B cell (primary cell): ENCODE data around the gene POFUT2. TPM values are rescaled to one million over a fixed set of nuclear protein-coding genes. Genes with fewer than 3 reads are reported as not detected.

ENCODE experiments used
- ATAC-seq: fragments of 200-7000 bp; cut with Tn5 transposase; one replicate; pipeline ENCODE4 v1.10.0; 2021; ENCODE audit warnings: low read depth, mild to moderate bottlenecking, moderate number of reproducible peaks, moderate library complexity
- CTCF ChIA-PET: fragments of 350-600 bp; sonication (Branson Sonifier 250); formaldehyde crosslinking; loops from one replicate; lab custom pipeline; 2021; ENCODE audit warnings: antibody characterized with exemption, inconsistent platforms; lab: Charles Lee
- POLR2A ChIA-PET: fragments of 350-600 bp; sonication (Branson Sonifier 250); formaldehyde crosslinking; loops from one replicate; lab custom pipeline; 2021; ENCODE audit warnings: antibody characterized with exemption; lab: Charles Lee
- DNase-seq: peaks from one replicate; pipeline ENCODE4 v3.0.0; 2013
- H2AFZ ChIP-seq: 2 replicates; pipeline ENCODE4 v1.6.1; 2012; ENCODE audit warnings: mild to moderate bottlenecking, low read depth, low read length; ENCODE audit not compliant: insufficient read depth, poor library complexity, severe bottlenecking
- H3K27ac ChIP-seq, 2 donors: 1 replicate in 1 of 2; 2 replicates in 1 of 2; pipeline ENCODE4 v1.5.1; 2012 to 2013; ENCODE audit warnings: low read length in 2 of 2, mild to moderate bottlenecking in 2 of 2, moderate library complexity in 1 of 2
- H3K27me3 ChIP-seq, 4 experiments: fragments of 200-600 bp in 1 of 4; sonication (generic) in 1 of 4; replicated peaks in 1 of 4; 1 replicate in 2 of 4; 2 replicates in 2 of 4; pipeline versions ENCODE4 v1.6.1 to v1.7.0; 2013 to 2016; ENCODE audit warnings: low read length in 3 of 4, mild to moderate bottlenecking in 2 of 4, mixed read lengths in 1 of 4, moderate library complexity in 1 of 4; ENCODE audit not compliant: insufficient read depth in 4 of 4, control insufficient read depth in 3 of 4; ENCODE audit errors: control extremely low read depth in 1 of 4
- H3K36me3 ChIP-seq, 2 experiments: replicated peaks in 1 of 2; 1 replicate in 1 of 2; 2 replicates in 1 of 2; pipeline versions ENCODE4 v1.6.1 to v1.7.1; 2013; ENCODE audit warnings: low read length in 1 of 2; ENCODE audit not compliant: insufficient read depth in 2 of 2, control insufficient read depth in 1 of 2; ENCODE audit errors: control extremely low read depth in 1 of 2, extremely low read depth in 1 of 2
- H3K4me1 ChIP-seq, 2 donors: fragments of 200-600 bp in 1 of 2; sonication (generic) in 1 of 2; 1 replicate in 1 of 2; 2 replicates in 1 of 2; pipeline versions ENCODE4 v1.5.1 to v1.6.1; 2013 to 2017; ENCODE audit warnings: low read length in 2 of 2; ENCODE audit not compliant: control insufficient read depth in 2 of 2, insufficient read depth in 2 of 2
- H3K4me2 ChIP-seq: replicated peaks from 2 replicates; pipeline ENCODE3; 2012; ENCODE audit warnings: mild to moderate bottlenecking, low read depth, low read length; ENCODE audit not compliant: poor library complexity, severe bottlenecking
- H3K4me3 ChIP-seq, 5 experiments: fragments of 200-600 bp in 1 of 5; sonication (generic) in 1 of 5; 1 replicate in 3 of 5; 2 replicates in 2 of 5; pipeline versions ENCODE4 v1.5.1 to v1.7.0; 2011 to 2016; ENCODE audit warnings: low read length in 4 of 5, mild to moderate bottlenecking in 4 of 5, low read depth in 2 of 5, control low read depth in 1 of 5, moderate library complexity in 1 of 5; ENCODE audit not compliant: insufficient read depth in 1 of 5; ENCODE audit errors: control extremely low read depth in 1 of 5, extremely low read depth in 1 of 5
- H3K79me2 ChIP-seq: fragments of 200-600 bp; sonication (generic); one replicate; pipeline ENCODE4 v1.6.0; 2016; ENCODE audit warnings: low read length; ENCODE audit not compliant: control insufficient read depth, insufficient read depth
- H3K9ac ChIP-seq: fragments of 200-600 bp; sonication (generic); 2 replicates; pipeline ENCODE4 v1.6.1; 2017; ENCODE audit warnings: mild to moderate bottlenecking, low read length, moderate library complexity
- H3K9me3 ChIP-seq, 3 donors: one replicate each; pipeline versions ENCODE4 v1.6.1 to v1.7.1; 2013; ENCODE audit warnings: low read length in 2 of 3; ENCODE audit not compliant: control insufficient read depth in 2 of 3, insufficient read depth in 1 of 3; ENCODE audit errors: control extremely low read depth in 1 of 3
- H4K20me1 ChIP-seq: 2 replicates; pipeline ENCODE4 v1.6.0; 2012; ENCODE audit warnings: mild to moderate bottlenecking, low read length; ENCODE audit not compliant: insufficient read depth, control insufficient read depth, poor library complexity, severe bottlenecking
- H3K27ac Mint-ChIP-seq: one replicate; pipeline ENCODE4 v1.8.0; 2021; ENCODE audit warnings: mixed read lengths
- H3K27me3 Mint-ChIP-seq: one replicate; pipeline ENCODE4 v1.8.0; 2021; ENCODE audit warnings: mixed read lengths
- H3K4me1 Mint-ChIP-seq: one replicate; pipeline ENCODE4 v1.8.0; 2021; ENCODE audit warnings: mixed read lengths
- H3K4me3 Mint-ChIP-seq: one replicate; pipeline ENCODE4 v1.8.0; 2021; ENCODE audit warnings: mixed read lengths
- H3K9me3 Mint-ChIP-seq: one replicate; pipeline ENCODE4 v1.8.0; 2022; ENCODE audit warnings: mixed read lengths; ENCODE audit not compliant: insufficient read depth
- CTCF ChIP-seq: fragments of 200-600 bp; IDR thresholded peaks from one replicate; pipeline ENCODE4 v1.8.0; 2022; ENCODE audit warnings: antibody characterized with exemption, mild to moderate bottlenecking
- EZH2 ChIP-seq: IDR thresholded peaks from 2 replicates; pipeline ENCODE4 v1.6.1; 2012; ENCODE audit warnings: borderline replicate concordance, low read depth, mild to moderate bottlenecking, moderate library complexity, low read length; ENCODE audit not compliant: insufficient read depth, poor library complexity, severe bottlenecking
- WGBS: methylation state at CpG from one replicate; pipeline ENCODE4 v1.1.5; 2013; ENCODE audit warnings: missing lambda C conversion rate; ENCODE audit not compliant: insufficient coverage; 5-methylcytosine and 5-hydroxymethylcytosine counted together
- intact Hi-C: fragments of 100-400 bp; cut with micrococcal nuclease; formaldehyde crosslinking; loops from one replicate; pipeline ENCODE4 v1.10.0; 2022
- polyA plus RNA-seq: library from polyadenylated mRNA; depleted of rRNA; stranded (reverse); fragments of >200 nt; gene quantifications from 2 replicates; pipeline ENCODE4 v1.2.3, GENCODE V29; 2012
- total RNA-seq, 2 donors: library from RNA; stranded (reverse); fragments of 120-200 nt in 1 of 2; gene quantifications; 1 replicate in 1 of 2; 2 replicates in 1 of 2; pipeline versions ENCODE4 v1.2.3 to v1.2.4, GENCODE V29; 2013 to 2022

POFUT2 gene
- total and polyA plus RNA-seq, 2 donors (not counting 1 experiment from before 2014, with no cell fraction given), result 38.3 to 41.8 TPM

- DNase-seq (no peak), ATAC-seq (no peak)
- H3K9me3 ChIP-seq, result no peaks in the 10 kb centered on the region
- peaks cover 8% of the 10 kb centered on the region for H3K4me1 Mint-ChIP-seq
- WGBS, result 99% methylated on average over 34 of the region's 36 CpGs
- H3K4me2 ChIP-seq, result no peak overlapping the region
- H3K4me3 ChIP-seq, result no peak overlapping the region
- no peak overlapping the region for H3K27ac Mint-ChIP-seq
- no peak overlapping the region for H3K4me3 Mint-ChIP-seq
- H3K9me3 Mint-ChIP-seq, result no peaks in the 10 kb centered on the region
- H3K36me3 ChIP-seq, result peaks cover 0 to 46% of the 10 kb centered on the region in 2 experiments
- CTCF ChIA-PET, result interaction anchor here (0.7 to 1.0 kb wide), 2 partner anchors 9 to 146 kb away, joined by 3 read pairs; no protein-coding TSS in a partner anchor
- H4K20me1 ChIP-seq, result peaks cover 21% of the 10 kb centered on the region
- TF ChIP-seq EZH2 (no peak), CTCF (no peak)
- H3K4me1 ChIP-seq, result peaks cover 4 to 11% of the 10 kb centered on the region in 2 donors
- H3K27me3 ChIP-seq, result no peaks in the 10 kb centered on the region
- H3K79me2 ChIP-seq, result peaks cover 17% of the 10 kb centered on the region
- H3K9ac ChIP-seq, result no peak overlapping the region
- POLR2A ChIA-PET, result no interaction called here
- no peak overlapping the region for H2AFZ ChIP-seq
- H3K27ac ChIP-seq, result no peak overlapping the region
- intact Hi-C loops, result no loop called here
- no peaks in the 10 kb centered on the region for H3K27me3 Mint-ChIP-seq
Measured at GRCh38 chr21:45283611-45284455, 3.9 kb downstream of the POFUT2 start.

DNA sequence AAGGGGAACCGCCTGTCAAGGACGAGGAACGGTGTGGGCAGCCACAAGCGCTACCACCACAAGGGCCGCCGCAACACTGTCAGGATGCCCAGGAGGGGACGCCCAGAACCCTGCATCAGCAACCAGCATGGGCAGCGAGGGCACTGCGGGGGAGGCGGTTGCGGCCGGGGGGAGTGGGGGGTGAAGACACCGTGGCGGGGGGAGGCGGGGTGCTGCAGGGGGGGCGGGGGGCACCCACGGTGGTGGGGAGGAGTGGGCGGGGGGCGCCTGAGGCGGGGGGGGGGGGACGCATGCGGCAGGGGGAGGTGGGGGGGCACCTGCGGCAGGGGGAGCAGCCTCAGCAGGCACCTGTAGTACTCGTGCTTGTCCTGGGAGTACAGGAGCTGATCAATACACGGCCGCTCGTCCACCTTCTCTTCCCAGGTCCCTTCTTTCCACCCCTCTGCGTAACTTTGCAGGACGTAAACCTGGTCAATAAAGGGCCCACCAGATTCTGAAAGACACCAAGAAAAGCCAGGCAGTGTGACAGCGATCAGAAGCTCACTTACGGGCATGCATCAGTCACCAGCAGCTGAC, 4.6 kb downstream of the POFUT2 start:
- Histone ChIP-seq H3K36me3 (peaks cover 0 to 49% of the 10 kb centered on the region in 2 experiments), H3K9ac (no peak overlapping the region), H3K4me1 (peaks cover 0 to 5% of the 10 kb centered on the region in 2 donors), H3K27me3 (no peaks in the 10 kb centered on the region), H3K4me3 (no peak overlapping the region), H3K4me2 (no peak overlapping the region), H3K27ac (no peak overlapping the region), H2AFZ (no peak overlapping the region), H3K79me2 (peaks cover 17% of the 10 kb centered on the region), H3K9me3 (no peaks in the 10 kb centered on the region), H4K20me1 (peaks cover 21% of the 10 kb centered on the region)
- DNase-seq, result no peak
- WGBS, result 92% methylated on average over 15 of the region's 31 CpGs
- H3K27ac Mint-ChIP-seq, result no peak overlapping the region
- ChIA-PET POLR2A (no interaction called here), CTCF (interaction anchor here (0.7 to 1.0 kb wide), 2 partner anchors 9 to 145 kb away, joined by 3 read pairs; no protein-coding TSS in a partner anchor)
- H3K4me1 Mint-ChIP-seq, result peaks cover 8% of the 10 kb centered on the region
- ATAC-seq, result no peak
- TF ChIP-seq CTCF, result no peak
- TF ChIP-seq EZH2, result no peak
- H3K9me3 Mint-ChIP-seq, result no peaks in the 10 kb centered on the region
- H3K27me3 Mint-ChIP-seq, result no peaks in the 10 kb centered on the region
- no peak overlapping the region for H3K4me3 Mint-ChIP-seq
- intact Hi-C loops, result no loop called here
